ENCODE data around the gene BAAT. TPM values are rescaled to one million over a fixed set of nuclear protein-coding genes. Genes with fewer than 3 reads are reported as not detected.
A peak's percentile ranks its signal among the peaks of the same experiment; 100 is the strongest.

BAAT gene
- total and polyA plus RNA-seq, 2 of the 13 experiments (the other 11 are each of a cell fraction or from before 2014, with no cell fraction given): 0.71 to 7.9 TPM

- TF ChIP-seq USF2 (IDR thresholded peaks at IDR 0.05; ENCODE audit: low read depth, low read length): no peak
- peak; percentile 51; the same call in 1 of the 2 replicates for TF ChIP-seq USF2 (CRISPR knock-in tag; IDR thresholded peaks at IDR 0.05; ENCODE audit: borderline replicate concordance)
- peak; percentile 90; the same call in 1 of the 2 replicates for TF ChIP-seq ZNF761 (CRISPR knock-in tag; conservative IDR thresholded peaks at IDR 0.05)
- peak; percentile 96 for TF ChIP-seq YY1 (IDR thresholded peaks at IDR 0.05; ENCODE audit: insufficient read depth, insufficient replicate concordance, low read depth, low read length)
- TF ChIP-seq ARID4A (CRISPR knock-in tag; IDR thresholded peaks at IDR 0.05; ENCODE audit: borderline replicate concordance): peak; percentile 79
- 0 out of 2 replicates have a peak, but pooled peaks have one; percentile 13 for TF ChIP-seq ZNF451 (CRISPR knock-in tag; IDR thresholded peaks at IDR 0.05)
- TF ChIP-seq ZNF792 (CRISPR knock-in tag; IDR thresholded peaks at IDR 0.05): peak; percentile 8; the same call in 1 of the 2 replicates
- TF ChIP-seq FOXK1 (CRISPR knock-in tag; IDR thresholded peaks at IDR 0.05; ENCODE audit: borderline replicate concordance, low read depth): peak; percentile 96
- TF ChIP-seq SOX6 (IDR thresholded peaks at IDR 0.05): no peak
- TF ChIP-seq SOX6 (CRISPR knock-in tag; IDR thresholded peaks at IDR 0.05): peak; percentile 34
- TF ChIP-seq RBM39 (IDR thresholded peaks at IDR 0.05; ENCODE audit: low read depth, low read length, poor library complexity, severe bottlenecking): peak; percentile 79
- TF ChIP-seq EEA1 (CRISPR knock-in tag; IDR thresholded peaks at IDR 0.05; ENCODE audit: borderline replicate concordance): no peak
- TF ChIP-seq SMAD3 (CRISPR knock-in tag; IDR thresholded peaks at IDR 0.05): peak; percentile 81; the same call in 1 of the 2 replicates
- TF ChIP-seq IKZF5 (CRISPR knock-in tag; IDR thresholded peaks at IDR 0.05): peak; percentile 84
- no peak for TF ChIP-seq SETDB1 (CRISPR knock-in tag; IDR thresholded peaks at IDR 0.05; ENCODE audit: borderline replicate concordance)
- peak; percentile 48; the same call in 1 of the 2 replicates for TF ChIP-seq ZNF607 (CRISPR knock-in tag; IDR thresholded peaks at IDR 0.05; ENCODE audit: borderline replicate concordance)
- peak; percentile 76; the same call in 1 of the 2 replicates for TF ChIP-seq ZNF124 (CRISPR knock-in tag; IDR thresholded peaks at IDR 0.05)
- TF ChIP-seq ZBTB37 (CRISPR knock-in tag; IDR thresholded peaks at IDR 0.05): no peak
- TF ChIP-seq NCOA2 (CRISPR knock-in tag; IDR thresholded peaks at IDR 0.05): peak; percentile 51
- TF ChIP-seq SP5 (CRISPR knock-in tag; IDR thresholded peaks at IDR 0.05; ENCODE audit: borderline replicate concordance, low read depth): 0 out of 2 replicates have a peak, but pooled peaks have one; percentile 29
These were observed 13.5 kb upstream of the BAAT start, which contains the start of the genes MRPL50 and ZNF189 (continued) for GRCh38 chr9:101398068-101398929.

Data from HepG2 (cell line).